ENCODE measurements around the gene UBE2G2.

UBE2G2 gene

GRCh38 chr21:44723177-44724131 is 78.2 kb downstream of the UBE2G2 start:
- TF ChIP-seq TCF4 (CRISPR knock-in tag; IDR thresholded peaks at IDR 0.05; ENCODE audit: borderline replicate concordance) (no peak), GLIS3 (CRISPR knock-in tag; IDR thresholded peaks at IDR 0.05) (no peak), ARNTL (CRISPR knock-in tag; IDR thresholded peaks at IDR 0.05; ENCODE audit: borderline replicate concordance, low read depth) (no peak), ZC3H10 (CRISPR knock-in tag; IDR thresholded peaks at IDR 0.05) (no peak), OSR1 (CRISPR knock-in tag; IDR thresholded peaks at IDR 0.05) (no peak), TOX (CRISPR knock-in tag; IDR thresholded peaks at IDR 0.05; ENCODE audit: borderline replicate concordance) (no peak), BACH2 (CRISPR knock-in tag; IDR thresholded peaks at IDR 0.05; ENCODE audit: borderline replicate concordance) (no peak), ZNF565 (CRISPR knock-in tag; conservative IDR thresholded peaks at IDR 0.05; ENCODE audit: low read depth) (no peak), ISL1 (CRISPR knock-in tag; IDR thresholded peaks at IDR 0.05) (no peak), ZNF8 (CRISPR knock-in tag; IDR thresholded peaks at IDR 0.05) (no peak), CREB5 (CRISPR knock-in tag; IDR thresholded peaks at IDR 0.05; ENCODE audit: low read depth) (no peak)

GRCh38 chr21:44722731-44723130 is 78.9 kb downstream of the UBE2G2 start:
- no peak for TF ChIP-seq CSRNP3 (CRISPR knock-in tag; IDR thresholded peaks at IDR 0.05)
- TF ChIP-seq SNAI2 (CRISPR knock-in tag; IDR thresholded peaks at IDR 0.05): no peak
- no peak for TF ChIP-seq CSDC2 (CRISPR knock-in tag; IDR thresholded peaks at IDR 0.05)
- no peak for TF ChIP-seq ZNF8 (CRISPR knock-in tag; IDR thresholded peaks at IDR 0.05)
- TF ChIP-seq CREB5 (CRISPR knock-in tag; IDR thresholded peaks at IDR 0.05; ENCODE audit: low read depth): no peak
- TF ChIP-seq TOX (CRISPR knock-in tag; IDR thresholded peaks at IDR 0.05; ENCODE audit: borderline replicate concordance): no peak
- TF ChIP-seq ESRRG (CRISPR knock-in tag; IDR thresholded peaks at IDR 0.05): no peak
- TF ChIP-seq TCF4 (CRISPR knock-in tag; IDR thresholded peaks at IDR 0.05; ENCODE audit: borderline replicate concordance): no peak
- TF ChIP-seq RARB (CRISPR knock-in tag; IDR thresholded peaks at IDR 0.05): no peak
- ATAC-seq: no peak

More at GRCh38 chr21:44723177-44724131, 78.2 kb downstream of the UBE2G2 start:
- ATAC-seq: no peak

GRCh38 chr21:44720170-44720569 is 81.5 kb downstream of the UBE2G2 start:
- TF ChIP-seq ZFP30 (CRISPR knock-in tag; IDR thresholded peaks at IDR 0.05) (no peak), ZNF70 (CRISPR knock-in tag; IDR thresholded peaks at IDR 0.05) (no peak), ZNF565 (CRISPR knock-in tag; conservative IDR thresholded peaks at IDR 0.05; ENCODE audit: low read depth) (no peak)
- no peak for ATAC-seq

Data from SK-N-SH treated with all-trans-retinoic acid at 6 μM for 48 hours (cell line).